Measurements from ENCODE around the gene L3MBTL4. TPM values are rescaled to one million over a fixed set of nuclear protein-coding genes. Genes with fewer than 3 reads are reported as not detected.
"Not testable (repeated sequence)": the region's sequence is repeated elsewhere in the genome, so short reads cannot be mapped to it uniquely, and the experiment has no call there.

Gene L3MBTL4
- total RNA-seq, 3 donors from 2014 or later = 4.9 to 13.9 (median 5.4) TPM

- Histone ChIP-seq H3K36me3 (ENCODE audit: low read depth) (no peaks in the 10 kb centered on the region), H3K4me3 (no peak overlapping the region), H3K4me1 (ENCODE audit: low read depth) (no peaks in the 10 kb centered on the region), H3K9me3 (peaks cover 3% of the 10 kb centered on the region)
- ATAC-seq = no peak
- no peak for TF ChIP-seq CTCF (IDR thresholded peaks at IDR 0.05)
- no peak for DNase-seq
- intact Hi-C loops (cut with DNase I, micrococcal nuclease) = no loop called here
Measured at GRCh38 chr18:6396847-6397246, 17.9 kb downstream of the L3MBTL4 start.

GRCh38 chr18:6396276-6396675 is 18.4 kb downstream of the L3MBTL4 start:
- intact Hi-C loops (cut with DNase I, micrococcal nuclease) = no loop called here
- Histone ChIP-seq H3K4me3 (no peak overlapping the region), H3K9me3 (peaks cover 8% of the 10 kb centered on the region), H3K36me3 (ENCODE audit: low read depth) (no peaks in the 10 kb centered on the region), H3K4me1 (ENCODE audit: low read depth) (no peaks in the 10 kb centered on the region)
- no peak for TF ChIP-seq CTCF (IDR thresholded peaks at IDR 0.05)
- DNase-seq (no peak), ATAC-seq (no peak)

- H3K4me1 ChIP-seq (ENCODE audit: low read depth) = no peaks in the 10 kb centered on the region
- no peak for TF ChIP-seq CTCF (IDR thresholded peaks at IDR 0.05)
- no peaks in the 10 kb centered on the region for H3K36me3 ChIP-seq (ENCODE audit: low read depth)
- no peak overlapping the region for H3K4me3 ChIP-seq
- DNase-seq (no peak), ATAC-seq (no peak)
- H3K9me3 ChIP-seq = peaks cover 20% of the 10 kb centered on the region
- intact Hi-C loops (cut with DNase I, micrococcal nuclease) = no loop called here
Measured at GRCh38 chr18:6389005-6389404, 25.7 kb downstream of the L3MBTL4 start.

GRCh38 chr18:6382963-6383362 is 31.7 kb downstream of the L3MBTL4 start:
- DNase-seq = no peak
- intact Hi-C loops (cut with DNase I, micrococcal nuclease) = no loop called here
- no peaks in the 10 kb centered on the region for H3K36me3 ChIP-seq (ENCODE audit: low read depth)
- no peak overlapping the region for H3K4me3 ChIP-seq
- no peaks in the 10 kb centered on the region for H3K4me1 ChIP-seq (ENCODE audit: low read depth)
- H3K9me3 ChIP-seq = peaks cover 4% of the 10 kb centered on the region
- ATAC-seq = no peak
- no peak for TF ChIP-seq CTCF (IDR thresholded peaks at IDR 0.05)

- ATAC-seq; H3K4me3 ChIP-seq; H3K4me1 ChIP-seq (ENCODE audit: low read depth); H3K9me3 ChIP-seq; H3K36me3 ChIP-seq (ENCODE audit: low read depth); DNase-seq; intact Hi-C loops (cut with DNase I, micrococcal nuclease): not testable (repeated sequence)
Measured at GRCh38 chr18:6377473-6377872, 37.2 kb downstream of the L3MBTL4 start.

- H3K9me3 ChIP-seq = peaks cover 4% of the 10 kb centered on the region
- H3K36me3 ChIP-seq (ENCODE audit: low read depth) = no peaks in the 10 kb centered on the region
- DNase-seq (no peak), ATAC-seq (no peak)
- intact Hi-C loops (cut with DNase I, micrococcal nuclease) = no loop called here
- no peak overlapping the region for H3K4me3 ChIP-seq
- H3K4me1 ChIP-seq (ENCODE audit: low read depth) = no peaks in the 10 kb centered on the region
- no peak for TF ChIP-seq CTCF (IDR thresholded peaks at IDR 0.05)
Measured at GRCh38 chr18:6376433-6377229, 38.1 kb downstream of the L3MBTL4 start.

All from mucosa of descending colon (tissue), 3 donors.